Activated CD8-positive, alpha-beta memory T cell treated with anti-CD3 and anti-CD28 coated beads, Interleukin-2, amount 50 U/mL, for 1 hour (primary cell): ENCODE data around the gene SKIC2.

Experiments used
- DNase-seq: peaks from one replicate; pipeline ENCODE4 v3.0.0-alpha.2; 2020; ENCODE audit errors: extremely low read depth

SKIC2 gene

DNA sequence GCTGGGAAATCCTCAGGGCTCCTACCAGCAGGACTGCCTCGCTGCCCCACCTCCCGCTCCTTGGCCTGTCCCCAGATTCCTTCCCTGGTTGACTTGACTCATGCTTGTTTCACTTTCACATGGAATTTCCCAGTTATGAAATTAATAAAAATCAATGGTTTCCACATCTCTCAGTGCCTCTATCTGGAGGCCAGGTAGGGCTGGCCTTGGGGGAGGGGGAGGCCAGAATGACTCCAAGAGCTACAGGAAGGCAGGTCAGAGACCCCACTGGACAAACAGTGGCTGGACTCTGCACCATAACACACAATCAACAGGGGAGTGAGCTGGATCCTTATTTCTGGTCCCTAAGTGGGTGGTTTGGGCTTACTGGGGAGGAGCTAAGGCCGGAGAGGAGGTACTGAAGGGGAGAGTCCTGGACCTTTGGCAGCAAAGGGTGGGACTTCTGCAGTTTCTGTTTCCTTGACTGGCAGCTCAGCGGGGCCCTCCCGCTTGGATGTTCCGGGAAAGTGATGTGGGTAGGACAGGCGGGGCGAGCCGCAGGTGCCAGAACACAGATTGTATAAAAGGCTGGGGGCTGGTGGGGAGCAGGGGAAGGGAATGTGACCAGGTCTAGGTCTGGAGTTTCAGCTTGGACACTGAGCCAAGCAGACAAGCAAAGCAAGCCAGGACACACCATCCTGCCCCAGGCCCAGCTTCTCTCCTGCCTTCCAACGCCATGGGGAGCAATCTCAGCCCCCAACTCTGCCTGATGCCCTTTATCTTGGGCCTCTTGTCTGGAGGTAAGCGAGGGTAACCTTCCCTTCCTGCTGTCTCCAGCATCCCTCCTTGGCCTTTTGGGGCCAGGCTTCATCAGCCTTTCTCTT, 13.2 kb upstream of the SKIC2 start, which contains the start of gene CFB:
Gene CFB (plus strand): TSS at position 589 of the 863 bp plus-strand sequence. CDS start 127 bp downstream, at position 716.
- no peak for DNase-seq

DNA sequence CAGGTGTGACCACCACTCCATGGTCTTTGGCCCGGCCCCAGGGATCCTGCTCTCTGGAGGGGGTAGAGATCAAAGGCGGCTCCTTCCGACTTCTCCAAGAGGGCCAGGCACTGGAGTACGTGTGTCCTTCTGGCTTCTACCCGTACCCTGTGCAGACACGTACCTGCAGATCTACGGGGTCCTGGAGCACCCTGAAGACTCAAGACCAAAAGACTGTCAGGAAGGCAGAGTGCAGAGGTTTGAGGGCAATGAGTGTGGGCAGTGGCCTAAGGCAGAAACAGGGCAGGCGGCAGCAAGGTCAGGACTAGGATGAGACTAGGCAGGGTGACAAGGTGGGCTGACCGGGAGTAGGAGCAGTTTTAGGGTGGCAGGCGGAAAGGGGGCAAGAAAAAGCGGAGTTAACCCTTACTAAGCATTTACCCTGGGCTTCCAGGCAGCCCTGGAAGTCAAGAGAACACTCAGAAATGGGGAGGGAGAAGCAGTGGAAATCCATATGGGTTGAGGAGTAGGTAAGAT, 12.5 kb upstream of the SKIC2 start:
- no peak for DNase-seq

DNA sequence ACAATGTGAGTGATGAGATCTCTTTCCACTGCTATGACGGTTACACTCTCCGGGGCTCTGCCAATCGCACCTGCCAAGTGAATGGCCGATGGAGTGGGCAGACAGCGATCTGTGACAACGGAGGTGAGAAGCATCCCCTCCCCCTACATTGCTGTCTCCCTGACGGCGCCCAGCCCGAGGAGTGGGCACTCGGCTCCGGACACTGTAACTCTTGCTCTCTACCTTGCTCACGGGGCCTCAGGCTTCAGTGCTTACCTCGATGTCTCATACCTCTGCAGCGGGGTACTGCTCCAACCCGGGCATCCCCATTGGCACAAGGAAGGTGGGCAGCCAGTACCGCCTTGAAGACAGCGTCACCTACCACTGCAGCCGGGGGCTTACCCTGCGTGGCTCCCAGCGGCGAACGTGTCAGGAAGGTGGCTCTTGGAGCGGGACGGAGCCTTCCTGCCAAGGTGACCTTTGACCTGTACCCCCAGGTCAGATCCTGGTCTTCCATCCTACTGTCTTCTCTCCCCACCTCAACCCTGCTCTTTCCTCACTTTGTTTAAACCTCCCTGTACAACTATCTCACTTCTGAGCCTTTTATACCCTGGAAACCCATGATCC, 11.8 kb upstream of the SKIC2 start:
- DNase-seq, result no peak

DNA sequence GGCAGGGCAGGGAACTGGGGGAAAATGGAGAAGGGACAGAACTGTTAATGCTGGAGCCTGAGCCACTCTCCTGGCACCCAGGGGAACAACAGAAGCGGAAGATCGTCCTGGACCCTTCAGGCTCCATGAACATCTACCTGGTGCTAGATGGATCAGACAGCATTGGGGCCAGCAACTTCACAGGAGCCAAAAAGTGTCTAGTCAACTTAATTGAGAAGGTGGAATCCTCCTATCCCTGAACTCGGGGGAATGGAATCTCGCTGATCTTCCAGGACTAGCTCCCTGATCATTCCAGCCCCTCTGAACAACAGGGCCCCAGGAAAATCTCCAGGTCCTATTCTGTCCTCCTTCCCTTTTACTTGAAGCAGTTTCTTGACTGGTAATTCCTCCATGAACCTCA, 11.1 kb upstream of the SKIC2 start:
- no peak for DNase-seq

DNA sequence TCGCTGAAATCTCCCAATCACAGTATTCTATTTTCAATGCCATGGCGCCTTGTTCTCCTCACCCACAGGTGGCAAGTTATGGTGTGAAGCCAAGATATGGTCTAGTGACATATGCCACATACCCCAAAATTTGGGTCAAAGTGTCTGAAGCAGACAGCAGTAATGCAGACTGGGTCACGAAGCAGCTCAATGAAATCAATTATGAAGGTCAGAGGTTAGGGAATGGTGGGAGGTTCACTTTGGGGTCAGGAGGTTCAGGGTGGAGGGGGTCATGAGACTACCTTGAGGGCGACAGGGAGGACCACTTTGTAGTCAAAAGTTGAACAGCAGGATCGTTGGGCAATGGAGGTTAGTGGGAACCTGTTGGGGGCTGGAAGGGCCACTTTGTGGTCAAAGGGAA, 10.7 kb upstream of the SKIC2 start:
- DNase-seq, result no peak

DNA sequence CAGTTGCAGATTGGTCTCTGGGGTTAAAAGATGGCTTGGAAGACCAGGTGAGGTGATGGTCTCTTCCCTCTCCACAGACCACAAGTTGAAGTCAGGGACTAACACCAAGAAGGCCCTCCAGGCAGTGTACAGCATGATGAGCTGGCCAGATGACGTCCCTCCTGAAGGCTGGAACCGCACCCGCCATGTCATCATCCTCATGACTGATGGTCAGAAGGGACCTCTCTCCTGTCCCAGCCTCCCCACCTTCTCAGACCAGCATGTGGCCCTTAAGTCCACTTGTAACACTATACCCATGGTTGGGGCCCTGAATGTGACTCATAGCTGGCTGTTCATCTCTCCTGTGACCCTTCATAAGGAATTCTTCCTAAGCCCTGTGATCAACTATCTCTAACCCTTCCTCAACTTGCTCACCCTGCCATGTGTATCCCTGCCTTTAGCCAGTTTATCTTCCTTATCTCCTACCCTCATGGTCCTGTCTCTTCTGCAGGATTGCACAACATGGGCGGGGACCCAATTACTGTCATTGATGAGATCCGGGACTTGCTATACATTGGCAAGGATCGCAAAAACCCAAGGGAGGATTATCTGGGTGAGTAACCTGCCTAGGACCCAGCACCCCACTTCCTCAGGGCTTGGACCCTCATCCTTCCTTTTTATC, 10.1 kb upstream of the SKIC2 start:
- no peak for DNase-seq

DNA sequence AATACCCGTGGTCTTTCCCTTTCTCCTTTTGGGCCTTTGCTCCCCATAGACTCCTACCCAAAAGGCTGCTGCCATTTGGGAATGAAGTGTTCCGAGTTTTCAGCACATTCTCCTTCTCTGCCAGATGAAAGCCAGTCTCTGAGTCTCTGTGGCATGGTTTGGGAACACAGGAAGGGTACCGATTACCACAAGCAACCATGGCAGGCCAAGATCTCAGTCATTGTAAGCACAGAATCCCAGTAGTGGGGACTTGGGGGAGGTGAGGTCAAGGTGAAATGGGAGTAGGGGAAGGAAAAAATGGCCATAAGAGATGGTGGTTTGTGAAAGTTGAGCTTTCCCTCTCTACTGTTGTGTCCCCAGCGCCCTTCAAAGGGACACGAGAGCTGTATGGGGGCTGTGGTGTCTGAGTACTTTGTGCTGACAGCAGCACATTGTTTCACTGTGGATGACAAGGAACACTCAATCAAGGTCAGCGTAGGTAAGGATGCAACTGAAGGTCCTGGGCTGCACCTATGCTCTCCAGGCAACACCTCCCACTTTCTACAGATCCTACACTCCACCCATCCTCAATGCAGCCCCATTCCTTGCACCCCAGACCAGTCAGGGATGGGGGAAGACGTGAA, 8.9 kb upstream of the SKIC2 start:
- DNase-seq, result no peak

DNA sequence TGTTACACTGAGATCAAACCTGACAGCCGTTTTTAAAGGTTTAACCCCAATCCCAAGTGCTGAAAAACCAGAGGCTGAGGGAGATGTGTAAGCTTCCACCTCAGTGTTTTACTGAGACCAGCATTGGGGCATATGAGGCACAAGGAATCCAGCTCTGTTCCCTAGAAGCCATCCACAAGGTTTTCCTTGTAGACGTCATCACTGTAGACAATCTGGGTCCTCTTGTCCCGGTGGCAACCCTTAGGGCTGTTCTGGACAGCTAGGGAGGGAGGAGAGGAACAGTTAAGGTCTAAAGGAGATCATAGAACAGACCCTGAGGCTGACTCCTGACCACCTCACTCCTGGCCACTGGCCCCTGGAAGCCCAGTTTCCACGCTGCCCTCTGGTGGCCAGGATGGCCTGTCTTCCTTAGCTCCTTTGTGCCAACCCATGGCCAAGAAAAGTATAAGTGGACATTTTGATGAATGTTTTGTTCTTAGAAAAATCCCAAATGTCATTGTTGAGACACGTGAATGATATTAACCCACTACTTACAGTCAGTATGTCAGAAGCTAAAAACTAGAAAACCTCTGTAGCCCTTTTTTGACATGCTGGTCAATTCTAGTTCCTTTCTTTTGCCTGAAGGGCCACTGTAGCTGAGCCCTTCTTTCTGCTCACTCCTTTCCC, 6.7 kb upstream of the SKIC2 start:
- no peak for DNase-seq

DNA sequence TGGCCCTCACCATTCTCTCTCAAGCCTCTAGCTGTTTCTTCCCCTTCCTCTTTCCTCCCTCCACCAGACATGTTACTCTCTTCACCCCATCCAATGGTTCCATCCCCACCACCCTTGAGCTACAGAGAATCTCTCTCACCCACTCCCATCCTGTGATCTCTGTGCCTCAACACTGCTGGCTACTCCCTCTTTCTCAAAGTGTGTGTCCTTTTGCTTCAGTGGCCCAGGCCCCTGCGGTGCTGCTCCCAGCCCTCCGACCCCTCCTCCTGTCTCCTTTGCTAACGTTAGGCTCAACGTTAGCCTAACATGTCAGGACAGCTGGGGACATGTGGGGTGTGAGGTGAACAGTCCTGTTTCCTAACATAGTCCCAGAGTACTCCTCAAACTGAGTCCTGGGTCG, 6.1 kb upstream of the SKIC2 start:
- DNase-seq, result no peak

DNA sequence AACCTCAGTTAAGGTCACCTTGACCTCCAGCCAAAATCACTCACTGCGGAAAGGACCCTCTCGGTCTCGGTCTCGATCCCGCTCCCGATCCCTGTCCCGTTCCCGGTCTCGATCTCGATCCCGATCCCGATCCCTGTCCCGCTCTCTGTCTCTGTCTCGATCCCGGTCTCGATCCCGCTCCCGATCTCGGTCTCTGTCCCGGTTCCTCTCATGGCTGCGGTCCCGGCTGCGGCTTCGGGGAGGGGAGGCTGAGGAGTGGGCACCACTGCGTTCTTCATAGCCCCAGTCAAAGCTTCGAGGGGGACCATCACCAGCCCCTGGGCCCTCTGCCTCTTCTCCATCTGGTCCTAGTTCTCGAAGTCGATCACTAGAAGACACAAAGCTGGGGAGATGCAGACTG, 4.5 kb upstream of the SKIC2 start:
- DNase-seq, result no peak

DNA sequence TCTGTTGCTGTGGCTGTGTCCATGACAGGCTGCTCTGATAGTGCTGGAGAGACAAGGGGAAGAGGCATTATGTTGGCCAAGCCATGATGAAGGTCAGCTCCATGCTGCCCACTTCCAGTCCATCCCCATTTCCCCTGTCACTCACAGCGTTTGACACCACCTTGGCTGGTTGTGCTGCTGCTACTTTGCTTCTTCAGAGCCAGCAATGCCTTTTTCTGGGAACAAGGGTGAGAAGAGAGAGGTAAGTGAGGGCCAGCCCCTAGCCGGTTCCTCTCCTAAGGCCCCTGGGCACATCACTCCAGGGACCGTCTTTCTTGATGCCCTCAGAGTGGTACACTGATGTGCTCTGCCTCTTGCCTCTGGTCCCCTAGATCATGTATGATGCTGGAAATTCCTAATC, 2.2 kb upstream of the SKIC2 start:
- no peak for DNase-seq

DNA sequence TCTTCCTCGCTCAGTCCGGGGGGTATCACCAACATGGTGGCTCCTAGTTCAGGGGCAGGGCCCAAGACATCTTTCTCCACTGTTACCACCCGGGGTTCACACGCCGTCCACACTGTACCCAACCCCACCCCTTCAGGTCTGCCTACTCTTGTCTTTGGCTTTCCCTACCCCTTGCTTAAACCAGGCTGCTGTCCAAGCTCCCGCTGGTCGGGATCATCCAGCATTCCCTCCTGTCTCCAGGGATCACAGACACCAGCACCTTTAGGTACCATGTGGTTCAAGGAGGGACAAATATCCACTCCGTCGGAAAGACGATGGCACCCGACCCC, 599 bp upstream of the SKIC2 start:
- DNase-seq, result no peak

DNA sequence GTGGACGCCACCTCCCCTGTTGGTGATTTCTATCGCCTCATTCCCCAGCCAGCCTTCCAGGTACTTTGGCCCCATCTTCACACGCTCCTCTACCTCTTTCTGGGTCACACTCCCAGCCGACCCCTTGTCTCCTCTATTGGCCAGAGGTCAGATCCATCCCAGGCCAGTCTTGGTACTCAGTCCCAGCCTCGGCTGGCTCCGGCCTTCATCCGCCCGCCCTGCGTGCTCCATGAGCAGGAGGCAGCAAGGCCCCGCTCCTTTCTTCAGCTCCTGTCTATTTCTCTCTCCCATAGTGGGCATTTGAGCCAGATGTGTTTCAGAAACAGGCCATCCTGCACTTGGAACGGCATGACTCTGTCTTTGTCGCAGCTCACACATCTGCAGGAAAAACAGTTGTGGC, 2.6 kb downstream of the SKIC2 start:
- no peak for DNase-seq

DNA sequence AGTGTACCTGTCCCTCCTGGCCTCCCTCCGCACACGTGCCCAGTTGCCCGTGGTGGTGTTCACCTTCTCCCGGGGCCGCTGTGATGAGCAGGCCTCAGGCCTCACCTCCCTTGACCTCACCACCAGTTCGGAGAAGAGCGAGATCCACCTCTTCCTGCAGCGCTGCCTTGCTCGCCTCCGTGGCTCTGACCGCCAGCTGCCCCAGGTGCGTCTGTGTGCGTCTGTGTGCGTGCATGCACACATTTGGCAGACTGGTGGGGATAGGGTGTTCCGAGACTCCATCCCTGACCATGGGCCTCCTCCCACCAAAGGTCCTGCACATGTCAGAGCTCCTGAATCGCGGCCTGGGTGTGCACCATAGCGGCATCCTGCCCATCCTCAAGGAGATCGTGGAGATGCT, 4.9 kb downstream of the SKIC2 start:
- DNase-seq, result no peak

DNA sequence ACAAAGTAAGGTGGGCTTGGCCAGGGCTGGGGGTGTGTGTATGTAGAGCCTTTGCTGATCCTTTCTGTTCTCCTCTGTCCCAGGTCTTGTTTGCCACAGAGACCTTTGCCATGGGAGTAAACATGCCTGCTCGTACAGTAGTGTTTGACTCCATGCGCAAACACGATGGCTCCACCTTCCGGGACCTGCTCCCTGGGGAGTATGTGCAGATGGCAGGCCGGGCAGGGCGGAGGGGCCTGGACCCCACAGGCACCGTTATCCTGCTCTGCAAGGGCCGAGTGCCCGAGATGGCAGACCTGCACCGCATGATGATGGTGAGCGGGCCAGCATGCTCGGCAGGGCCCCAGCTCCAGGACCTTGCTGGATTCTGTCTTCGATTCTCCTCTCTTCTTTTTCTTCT, 6.7 kb downstream of the SKIC2 start:
- DNase-seq, result no peak

DNA sequence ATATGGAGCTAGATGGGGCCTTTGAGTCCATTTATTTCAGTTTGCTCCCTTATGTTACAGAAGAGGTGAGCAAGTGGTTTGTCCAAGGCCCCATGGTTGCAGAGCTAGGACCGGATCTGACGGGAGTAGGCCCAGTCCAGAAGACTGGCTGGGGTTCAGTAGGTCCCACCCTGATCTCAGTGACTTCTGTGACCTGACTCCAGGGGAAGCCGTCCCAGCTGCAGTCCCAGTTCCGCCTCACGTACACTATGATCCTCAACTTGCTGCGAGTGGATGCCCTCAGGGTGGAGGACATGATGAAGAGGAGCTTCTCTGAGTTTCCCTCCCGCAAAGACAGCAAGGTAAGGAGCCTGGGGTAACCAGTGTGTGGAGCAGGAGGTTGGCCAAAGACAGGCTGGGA, 7.5 kb downstream of the SKIC2 start:
- DNase-seq, result no peak

DNA sequence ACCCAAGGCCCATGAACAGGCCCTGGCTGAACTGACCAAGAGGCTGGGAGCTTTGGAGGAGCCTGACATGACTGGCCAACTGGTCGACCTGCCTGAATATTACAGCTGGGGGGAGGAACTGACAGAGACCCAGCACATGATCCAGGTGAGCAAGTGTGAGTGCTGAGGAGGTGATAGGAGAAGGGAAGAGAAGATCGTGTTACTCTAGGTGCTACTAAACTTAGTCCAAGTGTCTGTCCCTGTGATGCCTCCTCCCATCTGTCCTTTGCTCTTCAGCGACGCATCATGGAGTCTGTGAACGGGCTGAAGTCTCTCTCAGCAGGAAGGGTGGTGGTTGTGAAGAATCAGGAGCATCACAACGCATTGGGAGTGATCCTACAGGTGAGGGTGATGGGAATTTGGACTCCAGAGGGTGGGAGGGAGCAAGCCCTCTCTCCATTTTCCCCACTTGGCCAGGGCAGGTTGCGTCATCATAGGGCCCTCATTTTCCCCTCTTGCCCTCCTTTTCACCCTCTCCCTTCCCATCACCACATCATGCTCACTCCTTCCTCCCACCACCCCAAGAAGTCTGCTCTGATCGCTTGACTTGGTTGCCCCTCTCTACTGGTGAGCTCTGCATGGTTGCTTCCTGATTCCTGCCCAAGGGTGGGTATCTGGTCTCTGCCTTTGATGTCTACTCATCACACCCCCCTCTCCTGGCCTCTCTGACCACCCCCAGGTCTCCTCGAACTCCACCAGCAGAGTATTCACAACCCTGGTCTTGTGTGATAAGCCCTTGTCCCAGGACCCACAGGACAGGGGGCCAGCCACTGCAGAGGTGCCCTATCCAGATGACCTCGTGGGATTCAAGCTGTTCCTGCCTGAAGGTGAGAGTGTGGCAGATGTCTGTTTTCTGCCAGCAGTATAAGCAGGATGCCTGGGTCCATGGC, 8.3 kb downstream of the SKIC2 start:
- no peak for DNase-seq

DNA sequence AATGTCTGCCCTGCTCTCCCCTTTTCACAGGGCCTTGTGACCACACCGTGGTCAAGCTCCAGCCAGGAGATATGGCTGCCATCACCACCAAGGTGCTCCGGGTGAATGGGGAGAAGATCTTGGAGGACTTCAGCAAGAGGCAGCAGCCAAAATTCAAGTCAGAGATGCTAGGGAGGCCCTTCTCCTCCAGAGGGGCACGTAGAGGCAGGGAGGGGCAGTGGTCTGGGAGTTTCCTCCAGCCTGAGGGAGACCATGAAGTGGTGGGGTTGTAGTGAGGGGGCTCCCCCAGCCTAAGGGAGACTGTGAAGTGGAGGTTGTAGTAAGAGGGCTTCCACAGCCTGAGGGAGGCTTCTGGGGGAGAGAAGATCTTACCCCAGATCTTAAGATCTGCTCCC, 8.9 kb downstream of the SKIC2 start:
- DNase-seq, result no peak

DNA sequence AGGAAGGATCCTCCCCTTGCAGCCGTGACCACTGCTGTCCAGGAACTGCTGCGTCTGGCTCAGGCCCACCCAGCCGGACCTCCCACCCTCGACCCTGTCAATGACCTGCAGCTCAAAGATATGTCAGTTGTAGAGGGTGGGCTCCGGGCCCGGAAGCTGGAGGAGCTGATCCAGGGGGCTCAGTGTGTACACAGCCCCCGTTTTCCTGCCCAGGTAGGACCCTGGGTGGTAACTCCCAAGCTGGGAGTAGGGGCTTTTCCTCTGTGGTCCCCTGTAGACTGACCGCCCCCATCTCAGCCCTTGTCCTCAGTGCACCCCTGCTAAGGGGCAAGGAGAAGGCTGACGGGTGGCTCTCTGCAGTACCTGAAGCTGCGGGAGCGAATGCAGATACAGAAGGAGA, 9.4 kb downstream of the SKIC2 start:
- no peak for DNase-seq

DNA sequence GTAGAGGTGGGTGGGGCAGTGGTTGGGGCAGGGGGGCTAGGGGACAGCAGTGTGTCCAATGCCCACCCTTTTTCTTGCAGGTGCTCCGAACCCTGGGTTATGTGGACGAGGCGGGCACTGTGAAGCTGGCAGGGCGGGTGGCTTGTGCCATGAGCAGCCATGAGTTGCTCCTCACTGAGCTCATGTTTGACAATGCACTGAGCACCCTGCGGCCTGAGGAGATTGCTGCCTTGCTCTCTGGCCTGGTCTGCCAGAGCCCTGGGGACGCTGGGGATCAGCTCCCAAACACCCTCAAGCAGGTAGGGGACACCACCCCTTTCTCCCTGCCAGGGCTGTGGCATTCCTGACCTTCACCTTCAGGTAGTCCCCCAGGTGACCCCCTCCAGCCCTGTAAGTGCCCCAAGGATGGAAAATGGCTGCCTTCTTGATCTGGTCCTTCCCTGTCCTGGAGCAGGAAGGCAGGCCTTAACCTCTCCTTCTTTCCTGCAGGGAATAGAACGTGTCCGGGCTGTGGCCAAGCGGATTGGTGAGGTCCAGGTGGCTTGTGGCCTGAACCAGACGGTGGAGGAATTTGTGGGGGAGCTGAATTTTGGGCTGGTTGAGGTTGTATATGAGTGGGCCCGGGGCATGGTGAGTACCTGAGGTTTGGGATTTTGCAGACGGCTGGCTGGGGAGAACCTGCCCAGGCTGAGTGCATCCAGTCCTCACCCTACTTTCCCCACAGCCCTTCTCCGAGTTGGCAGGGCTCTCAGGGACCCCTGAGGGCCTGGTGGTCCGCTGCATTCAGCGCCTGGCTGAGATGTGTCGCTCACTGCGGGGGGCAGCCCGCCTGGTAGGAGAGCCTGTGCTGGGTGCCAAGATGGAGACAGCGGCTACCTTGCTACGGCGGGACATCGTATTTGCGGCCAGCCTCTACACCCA, 10.1 kb downstream of the SKIC2 start:
- DNase-seq, result no peak
